Cardiac fibroblast (primary cell): ENCODE measurements around the gene ADAMTS4.

Source experiments
- DNase-seq, 2 donors: peaks; one replicate each; pipeline versions ENCODE4 v3.0.0 to v3.0.0-alpha.2; 2010; ENCODE audit warnings: low read depth in 2 of 2
- H3K4me3 ChIP-seq, 2 donors: replicated peaks in 1 of 2; 1 replicate in 1 of 2; 2 replicates in 1 of 2; pipeline ENCODE4 v1.5.1; 2011; ENCODE audit warnings: low read depth in 2 of 2, low read length in 2 of 2, mild to moderate bottlenecking in 2 of 2, moderate library complexity in 1 of 2
- TF ChIP-seq, protein P1 (sequence below): IDR thresholded peaks from one replicate; pipeline ENCODE4 v1.5.1; 2011; ENCODE audit warnings: low read depth, mild to moderate bottlenecking, low read length, inconsistent platforms

Gene ADAMTS4

DNA sequence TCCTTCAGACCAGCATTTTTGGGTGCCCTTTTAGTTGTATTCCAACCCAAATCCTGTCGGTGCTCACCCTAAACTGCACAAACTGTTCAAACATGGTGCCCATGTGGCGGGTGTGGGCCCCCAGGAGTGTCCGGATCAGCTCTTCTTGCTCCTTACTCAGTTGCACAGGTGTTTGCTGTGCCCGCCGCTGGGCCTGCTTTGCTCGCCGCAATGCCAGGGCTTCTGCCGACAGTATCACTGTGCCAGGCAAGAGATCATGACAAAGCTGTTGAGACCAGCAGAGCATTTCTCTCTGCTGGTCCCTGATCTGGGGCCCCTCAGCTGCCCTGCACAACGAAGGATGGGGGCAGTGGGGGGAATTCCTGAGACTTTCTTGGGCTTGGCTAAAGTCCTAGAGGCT lies 34.2 kb upstream of the ADAMTS4 start:
- H3K4me3 ChIP-seq, result no peak overlapping the region
- TF ChIP-seq, protein P1, sequence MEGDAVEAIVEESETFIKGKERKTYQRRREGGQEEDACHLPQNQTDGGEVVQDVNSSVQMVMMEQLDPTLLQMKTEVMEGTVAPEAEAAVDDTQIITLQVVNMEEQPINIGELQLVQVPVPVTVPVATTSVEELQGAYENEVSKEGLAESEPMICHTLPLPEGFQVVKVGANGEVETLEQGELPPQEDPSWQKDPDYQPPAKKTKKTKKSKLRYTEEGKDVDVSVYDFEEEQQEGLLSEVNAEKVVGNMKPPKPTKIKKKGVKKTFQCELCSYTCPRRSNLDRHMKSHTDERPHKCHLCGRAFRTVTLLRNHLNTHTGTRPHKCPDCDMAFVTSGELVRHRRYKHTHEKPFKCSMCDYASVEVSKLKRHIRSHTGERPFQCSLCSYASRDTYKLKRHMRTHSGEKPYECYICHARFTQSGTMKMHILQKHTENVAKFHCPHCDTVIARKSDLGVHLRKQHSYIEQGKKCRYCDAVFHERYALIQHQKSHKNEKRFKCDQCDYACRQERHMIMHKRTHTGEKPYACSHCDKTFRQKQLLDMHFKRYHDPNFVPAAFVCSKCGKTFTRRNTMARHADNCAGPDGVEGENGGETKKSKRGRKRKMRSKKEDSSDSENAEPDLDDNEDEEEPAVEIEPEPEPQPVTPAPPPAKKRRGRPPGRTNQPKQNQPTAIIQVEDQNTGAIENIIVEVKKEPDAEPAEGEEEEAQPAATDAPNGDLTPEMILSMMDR, result no peak
- no peak for DNase-seq

DNA sequence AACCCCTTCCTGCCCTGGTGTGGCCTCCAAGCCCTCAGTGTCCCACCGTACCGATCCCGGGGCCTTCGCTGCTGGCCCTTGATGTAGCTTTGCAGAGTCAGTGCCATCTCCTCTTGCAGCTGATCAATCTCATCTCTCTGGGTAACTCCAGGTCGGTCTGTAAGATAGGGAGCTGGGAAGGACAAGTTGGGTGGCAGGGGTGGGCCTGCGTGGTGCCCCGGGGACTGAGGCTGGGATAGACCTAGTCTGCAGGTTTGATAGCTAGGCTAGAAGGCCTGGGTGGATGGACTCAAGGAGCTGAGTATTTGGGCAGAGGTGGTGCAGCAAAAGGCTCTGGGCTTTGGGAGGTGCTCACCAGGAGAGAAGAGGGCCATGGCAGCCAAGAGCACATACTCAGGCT lies 31.9 kb upstream of the ADAMTS4 start:
- DNase-seq, result no peak
- TF ChIP-seq, protein P1, result no peak
- H3K4me3 ChIP-seq, result no peak overlapping the region

DNA sequence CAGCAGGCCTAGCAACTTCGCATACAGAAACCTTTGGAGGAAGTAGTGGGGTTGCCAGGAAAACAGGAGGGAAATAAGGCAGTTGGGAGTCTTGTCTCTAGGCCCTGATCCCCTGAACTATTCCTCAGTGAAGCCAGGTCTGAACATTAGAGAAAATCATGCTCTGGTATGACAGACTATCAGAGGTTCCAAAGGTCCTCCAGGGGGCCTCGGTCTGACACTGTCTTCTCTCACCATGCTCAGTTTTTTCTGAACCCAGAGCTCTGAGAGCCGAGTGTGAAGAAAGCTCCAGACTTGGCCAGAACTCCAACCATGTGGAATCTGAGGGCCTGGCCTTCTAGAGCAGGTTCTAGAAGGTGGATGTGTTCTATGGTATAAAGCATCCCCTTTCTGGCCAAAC lies 31.0 kb upstream of the ADAMTS4 start:
- DNase-seq, result no peak
- TF ChIP-seq, protein P1, result no peak
- H3K4me3 ChIP-seq, result no peak overlapping the region

DNA sequence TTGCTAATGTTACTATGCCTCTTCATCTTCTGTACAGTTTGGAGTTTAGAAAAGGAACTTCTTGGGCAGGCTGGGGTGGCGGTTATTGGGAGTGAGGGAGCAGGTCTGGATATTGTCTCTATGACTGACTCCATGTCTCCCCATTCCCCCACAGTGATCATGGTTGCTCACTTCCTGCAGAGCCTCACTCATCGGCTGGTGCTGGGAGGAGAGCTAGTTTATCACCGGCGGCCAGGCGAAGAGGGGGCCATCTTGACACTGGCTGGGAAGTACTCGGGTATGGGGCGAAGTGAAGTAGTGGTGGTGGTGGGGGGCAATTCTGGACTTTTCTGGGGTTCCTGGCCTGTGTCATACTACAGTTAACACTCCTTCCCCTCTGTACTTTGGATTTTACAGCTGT lies 29.2 kb upstream of the ADAMTS4 start:
- no peak overlapping the region for H3K4me3 ChIP-seq
- TF ChIP-seq, protein P1, result no peak
- no peak for DNase-seq

DNA sequence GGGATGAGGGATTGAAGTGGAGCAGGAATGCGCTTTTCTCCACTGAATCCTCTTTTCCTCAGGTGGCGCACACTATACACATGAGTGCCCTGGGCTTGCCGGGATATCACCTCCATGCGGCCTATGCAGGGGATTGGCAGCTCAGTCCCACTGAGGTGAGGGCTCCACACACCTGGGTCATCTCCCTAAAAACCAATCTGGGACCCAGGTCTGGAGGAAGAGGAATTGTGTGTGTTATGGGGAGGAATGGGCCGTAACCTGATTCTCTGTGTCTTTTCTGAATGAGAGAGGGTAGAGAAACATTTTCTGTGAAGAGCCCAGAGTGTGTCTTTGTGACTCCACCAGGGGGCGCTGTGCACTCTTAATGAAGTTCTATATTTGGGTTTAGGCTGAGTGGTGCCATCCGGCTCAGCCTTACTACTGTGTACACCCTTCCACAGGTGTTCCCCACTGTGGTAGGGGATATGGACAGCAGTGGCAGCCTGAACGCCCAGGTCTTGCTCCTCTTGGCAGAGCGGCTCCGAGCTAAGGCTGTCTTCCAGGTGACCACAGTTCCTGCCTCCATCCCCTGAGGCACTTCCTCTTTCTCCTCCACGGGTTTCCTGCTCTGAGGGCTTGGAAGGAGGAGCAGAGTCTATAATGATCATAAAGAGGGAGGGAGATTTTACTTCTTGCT lies 28.5 kb upstream of the ADAMTS4 start:
- TF ChIP-seq, protein P1, result peak; percentile 73
- peak overlapping the region in 1 of 2 donors; percentile 95 for H3K4me3 ChIP-seq
- DNase-seq, result peak; percentile 85

DNA sequence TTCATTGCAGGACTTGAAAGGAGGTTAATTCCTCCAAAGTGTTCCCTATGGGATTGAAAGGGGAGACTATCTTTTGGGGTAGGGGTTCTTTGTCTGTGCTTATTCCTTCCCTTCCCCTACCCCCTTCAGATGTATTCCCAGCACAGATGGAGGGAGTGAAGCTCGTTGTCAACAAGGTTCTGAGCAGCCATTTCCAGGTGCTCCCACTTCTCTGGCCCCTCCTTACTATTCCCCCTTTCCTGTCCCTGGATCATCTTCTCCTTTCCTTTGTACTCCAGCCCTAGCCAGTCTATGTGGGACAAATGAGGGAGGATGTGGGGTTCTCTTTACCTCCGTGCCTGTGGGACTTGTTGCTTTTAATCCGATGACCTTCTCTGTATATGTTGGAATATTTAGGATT lies 27.9 kb upstream of the ADAMTS4 start:
- peak overlapping the region; percentile 94 to 95 for H3K4me3 ChIP-seq
- TF ChIP-seq, protein P1, result no peak
- DNase-seq, result no peak

DNA sequence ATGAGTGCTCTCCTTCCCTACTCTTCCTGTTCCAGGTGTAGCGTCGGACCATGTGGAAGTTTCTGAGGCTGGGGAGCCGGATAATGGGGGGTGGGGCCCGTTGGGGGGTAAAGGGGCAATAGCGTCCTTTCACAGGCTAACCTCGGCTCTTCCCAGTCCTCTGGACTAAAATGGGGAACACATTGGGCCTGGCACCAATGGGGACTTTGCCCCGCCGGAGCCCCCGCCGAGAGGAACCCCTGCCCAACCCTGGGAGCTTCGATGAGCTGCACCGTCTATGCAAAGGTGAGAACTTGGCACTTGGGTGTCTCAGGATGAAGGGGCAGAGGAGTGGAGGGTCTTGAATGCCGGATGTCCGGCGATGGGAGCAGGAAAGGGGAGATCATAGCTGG lies 27.5 kb upstream of the ADAMTS4 start:
- H3K4me3 ChIP-seq, result peak overlapping the region; percentile 94 to 95
- TF ChIP-seq, protein P1, result no peak
- DNase-seq, result no peak
